Breast epithelium (tissue), 3 donors: ENCODE data around the gene QDPR.

ENCODE experiments used
- CTCF ChIP-seq, 3 donors: fragments of 450-650 bp; IDR thresholded peaks; one replicate each; pipeline ENCODE4 v1.5.1; 2016 to 2017; ENCODE audit warnings: antibody characterized with exemption in 3 of 3, mild to moderate bottlenecking in 3 of 3, moderate library complexity in 3 of 3
- POLR2A ChIP-seq: fragments of 450-650 bp; IDR thresholded peaks from one replicate; pipeline ENCODE4 v1.6.1; 2016; ENCODE audit warnings: antibody characterized with exemption, mild to moderate bottlenecking, moderate library complexity
- POLR2AphosphoS5 ChIP-seq, 3 donors: sonication (generic); formaldehyde crosslinking; IDR thresholded peaks; one replicate each; pipeline ENCODE4 v1.6.1; 2017; ENCODE audit warnings: antibody characterized with exemption in 3 of 3

GRCh38 chr4:17510582-17510981 lies 1.3 kb downstream of the QDPR start:
- no peak for TF ChIP-seq CTCF (IDR thresholded peaks at IDR 0.05)
- no peak for TF ChIP-seq POLR2A
- TF ChIP-seq POLR2AphosphoS5 (IDR thresholded peaks at IDR 0.05) = no peak
